ENCODE results near the gene MTCH2.

DNA sequence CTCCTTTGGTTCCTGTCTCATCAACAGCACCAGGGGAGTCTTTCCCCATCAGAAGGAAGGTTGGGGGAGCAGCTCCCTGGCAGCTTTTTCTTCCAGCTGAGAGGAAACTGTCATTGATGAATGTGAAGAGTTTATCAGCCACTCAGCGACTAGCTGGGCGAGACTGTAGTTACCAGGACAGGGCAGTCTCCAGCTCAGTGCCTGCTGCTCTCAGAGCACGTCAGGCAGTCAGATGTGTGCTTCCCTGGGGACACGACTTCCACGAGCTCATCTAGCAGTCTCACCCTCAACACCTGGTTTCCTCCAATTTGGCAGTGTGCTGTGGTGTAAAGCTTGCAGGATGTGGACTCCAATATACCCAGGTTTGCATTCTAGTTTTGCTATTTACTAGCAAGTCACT, 35.6 kb downstream of the MTCH2 start:
- no peak for TF ChIP-seq POLR2A (IDR thresholded peaks at IDR 0.05; ENCODE audit: low read depth, low read length)
- TF ChIP-seq TAF1 (IDR thresholded peaks at IDR 0.05; ENCODE audit: borderline replicate concordance, low read depth, low read length): no peak

All from GM12892 (cell line).